K562 (cell line): ENCODE data around the gene DCHS2. TPM values are rescaled to one million over a fixed set of nuclear protein-coding genes. Genes with fewer than 3 reads are reported as not detected.
A peak's percentile ranks its signal among the peaks of the same experiment; 100 is the strongest.

Experiments used
- ATAC-seq: fragments of 200-7000 bp; cut with Tn5 transposase; 3 replicates; pipeline ENCODE4 v1.9.1; 2020; ENCODE audit warnings: moderate library complexity
- BruUV-seq: library from RNA; stranded (reverse); fragments of 400-500 nt; replicated peaks from 2 replicates; lab custom pipeline; 2021; lab: Mats Ljungman, UMichigan
- CTCF ChIA-PET: fragments of 300-600 bp; formaldehyde crosslinking; extraction: SDS; loops from one replicate; lab custom pipeline; 2021; ENCODE audit warnings: low intra/inter-chr PET ratio; lab: Yijun Ruan, JAX
- POLR2A ChIA-PET: fragments of 300-600, 350-650 bp; sonication (Branson Sonifier 250); formaldehyde crosslinking; extraction: SDS; loops from one replicate; lab custom pipeline; 2021; ENCODE audit warnings: antibody characterized with exemption, inconsistent platforms; lab: Yijun Ruan, JAX
- DNase-seq, 4 experiments: peaks; one replicate each; pipeline versions ENCODE4 v3.0.0 to v3.0.0-alpha.2; 2011 to 2018; ENCODE audit warnings: low spot score in 3 of 4, mixed read lengths in 3 of 4; ENCODE audit errors: extremely low read depth in 1 of 4
- FAIRE-seq: peaks from 2 replicates; lab custom pipeline; 2011; peaks lifted over from hg19 to GRCh38; lab: Jason Lieb, UNC
- H2AFZ ChIP-seq: 2 replicates; pipeline ENCODE4 v1.6.0; 2011; ENCODE audit warnings: low read depth, low read length, control low read depth, inconsistent platforms
- H3K27ac ChIP-seq: fragments of 200-600 bp; 3 replicates; pipeline ENCODE4 v1.8.0; 2011; ENCODE audit warnings: low read depth, mild to moderate bottlenecking, control low read depth, inconsistent platforms, low read length, moderate library complexity, mixed read lengths; ENCODE audit errors: extremely low read depth
- H3K27me3 ChIP-seq, 2 experiments: fragments of 300-600 bp in 1 of 2; 2 replicates in 1 of 2; 3 replicates in 1 of 2; pipeline versions ENCODE4 v1.6.0 to v1.8.0; 2011; ENCODE audit warnings: inconsistent platforms in 2 of 2, low read length in 2 of 2, mild to moderate bottlenecking in 1 of 2, mixed read lengths in 1 of 2, moderate library complexity in 1 of 2; ENCODE audit not compliant: control insufficient read depth in 2 of 2, insufficient read depth in 2 of 2
- H3K36me3 ChIP-seq: fragments of 300-600 bp; 3 replicates; pipeline ENCODE4 v1.8.0; 2011; ENCODE audit warnings: mild to moderate bottlenecking, low read length, inconsistent platforms; ENCODE audit not compliant: control insufficient read depth, insufficient read depth
- H3K4me1 ChIP-seq, 2 experiments: fragments of 200-600 bp in 1 of 2; replicated peaks in 1 of 2; 2 replicates in 1 of 2; 3 replicates in 1 of 2; pipeline versions ENCODE4 v1.5.1 to v1.8.0; 2011; ENCODE audit warnings: inconsistent platforms in 2 of 2, low read length in 2 of 2, mild to moderate bottlenecking in 1 of 2, mixed read lengths in 1 of 2, moderate library complexity in 1 of 2; ENCODE audit not compliant: control insufficient read depth in 2 of 2, insufficient read depth in 2 of 2
- H3K4me2 ChIP-seq: 2 replicates; pipeline ENCODE4 v1.6.1; 2011; ENCODE audit warnings: low read length, control low read depth, inconsistent platforms, mixed read lengths; ENCODE audit not compliant: insufficient read depth
- H3K4me3 ChIP-seq: fragments of 200-600 bp; sonication (generic), shearing (Covaris generic); 2 replicates; pipeline ENCODE4 v1.5.1; 2016; ENCODE audit warnings: control low read depth, inconsistent platforms
- H3K79me2 ChIP-seq: fragments of 200-600 bp; 3 replicates; pipeline ENCODE4 v1.8.0; 2011; ENCODE audit warnings: low read length, inconsistent platforms; ENCODE audit not compliant: control insufficient read depth, insufficient read depth
- H3K9ac ChIP-seq, 2 experiments: 2 replicates each; pipeline versions ENCODE4 v1.6.0 to v1.6.1; 2011; ENCODE audit warnings: low read depth in 2 of 2, low read length in 2 of 2, control low read depth in 1 of 2, inconsistent platforms in 1 of 2, mild to moderate bottlenecking in 1 of 2, mixed read lengths in 1 of 2; ENCODE audit not compliant: insufficient read depth in 1 of 2
- H3K9me1 ChIP-seq: one replicate; pipeline ENCODE4 v1.6.0; 2011; ENCODE audit warnings: inconsistent platforms, mild to moderate bottlenecking, low read length, moderate library complexity; ENCODE audit not compliant: control insufficient read depth, insufficient read depth
- H3K9me3 ChIP-seq: replicated peaks from 2 replicates; pipeline ENCODE4 v1.5.1; 2011; ENCODE audit warnings: low read depth, low read length, inconsistent platforms; ENCODE audit not compliant: control insufficient read depth, insufficient read depth
- H4K20me1 ChIP-seq: replicated peaks from 2 replicates; pipeline ENCODE4 v1.6.1; 2011; ENCODE audit warnings: low read length, inconsistent platforms, mixed read lengths; ENCODE audit not compliant: control insufficient read depth, insufficient read depth
- ARID2 ChIP-seq: fragments of 450-650 bp; IDR thresholded peaks from 2 replicates; pipeline ENCODE4 v1.6.1; 2017; ENCODE audit warnings: antibody characterized with exemption, mild to moderate bottlenecking
- BMI1 ChIP-seq: fragments of 150-350 bp; IDR thresholded peaks from 2 replicates; pipeline ENCODE4 v1.6.1; 2014; ENCODE audit warnings: low read length
- CHD4 ChIP-seq: fragments of 200-600 bp; sonication (generic); IDR thresholded peaks from 3 replicates; pipeline ENCODE4 v1.6.1; 2012; ENCODE audit warnings: low read depth, mild to moderate bottlenecking, mixed read lengths, low read length, inconsistent platforms; ENCODE audit not compliant: insufficient read depth, insufficient replicate concordance, poor library complexity, severe bottlenecking
- CTCF ChIP-seq, 3 experiments: IDR thresholded peaks in 2 of 3; conservative IDR thresholded peaks in 1 of 3; 2 replicates each; pipeline ENCODE4 v1.5.1; 2011 to 2012; ENCODE audit warnings: low read length in 3 of 3, mild to moderate bottlenecking in 3 of 3, control low read depth in 2 of 3, improper control_type of control experiment in 1 of 3, inconsistent platforms in 1 of 3, low read depth in 1 of 3, mixed read lengths in 1 of 3, moderate library complexity in 1 of 3; ENCODE audit not compliant: insufficient read depth in 2 of 3
- DEAF1 ChIP-seq: fragments of 450-650 bp; formaldehyde crosslinking; IDR thresholded peaks from 2 replicates; pipeline ENCODE4 v1.4.0; 2020; ENCODE audit warnings: mild to moderate bottlenecking, moderate library complexity
- EGR1 ChIP-seq: fragments of 450-650 bp; conservative IDR thresholded peaks from 2 replicates; pipeline ENCODE4 v1.6.1; 2017; ENCODE audit warnings: mild to moderate bottlenecking
- FOXP1 ChIP-seq: sonication (generic); formaldehyde crosslinking; IDR thresholded peaks from 2 replicates; pipeline ENCODE4 v1.8.0; 2022; ENCODE audit warnings: mild to moderate bottlenecking, missing genetic modification reagents
- MAFF ChIP-seq: IDR thresholded peaks from 2 replicates; pipeline ENCODE4 v1.6.1; 2012; ENCODE audit warnings: low read length, improper control_type of control experiment
- MAFK ChIP-seq: IDR thresholded peaks from 2 replicates; pipeline ENCODE4 v1.6.1; 2011; ENCODE audit warnings: low read length, improper control_type of control experiment
- MED1 ChIP-seq: sonication (generic); formaldehyde crosslinking; IDR thresholded peaks from 2 replicates; pipeline ENCODE4 v1.8.1; 2023; ENCODE audit warnings: missing genetic modification reagents, borderline replicate concordance
- MYNN ChIP-seq, 2 experiments: sonication (generic); formaldehyde crosslinking in 1 of 2; IDR thresholded peaks; 2 replicates each; pipeline versions ENCODE4 v1.5.0 to v1.6.1; 2016 to 2020; ENCODE audit warnings: antibody characterized with exemption in 1 of 2, missing genetic modification reagents in 1 of 2
- NEUROD1 ChIP-seq: fragments of 150-350 bp; IDR thresholded peaks from 2 replicates; pipeline ENCODE4 v1.6.1; 2014; ENCODE audit warnings: borderline replicate concordance, low read length, low read depth; ENCODE audit not compliant: partially characterized antibody
- NFATC3 ChIP-seq: fragments of 450-650 bp; IDR thresholded peaks from 2 replicates; pipeline ENCODE4 v1.6.1; 2017; ENCODE audit warnings: mild to moderate bottlenecking
- POLR2G ChIP-seq: fragments of 200-400 bp; formaldehyde crosslinking; IDR thresholded peaks from 2 replicates; pipeline ENCODE4 v1.6.1; 2017; ENCODE audit warnings: low read depth, mild to moderate bottlenecking, antibody characterized with exemption, low read length, moderate library complexity
- SAFB ChIP-seq: fragments of 200-400 bp; formaldehyde crosslinking; IDR thresholded peaks from 2 replicates; pipeline ENCODE4 v1.6.1; 2017; ENCODE audit warnings: low read depth, low read length, borderline replicate concordance
- THRA ChIP-seq: fragments of 450-650 bp; IDR thresholded peaks from 2 replicates; pipeline ENCODE4 v1.6.1; 2017; ENCODE audit warnings: mild to moderate bottlenecking, moderate library complexity
- ZNF140 ChIP-seq: fragments of 250-450 bp; sonication (Bioruptor Pico); IDR thresholded peaks from 2 replicates; pipeline ENCODE4 v1.8.0; 2021; ENCODE audit warnings: moderate library complexity, mild to moderate bottlenecking, inconsistent platforms
- ZNF263 ChIP-seq: sonication (generic); formaldehyde crosslinking; IDR thresholded peaks from 2 replicates; pipeline ENCODE4 v1.8.0; 2022; ENCODE audit warnings: mild to moderate bottlenecking, missing genetic modification reagents, borderline replicate concordance
- WGBS: fragments of 100-300 bp; shearing (Covaris generic); methylation state at CpG from one replicate; pipeline ENCODE4 v1.1.6; 2016; ENCODE audit warnings: low coverage, mixed read lengths; ENCODE audit not compliant: insufficient coverage; ENCODE audit errors: missing lambda C conversion rate; 5-methylcytosine and 5-hydroxymethylcytosine counted together
- in situ Hi-C: fragments of 300-500 bp; cut with MboI; formaldehyde crosslinking; loops from 4 replicates; pipeline ENCODE4 v1.15.0; 2018; ENCODE audit warnings: inconsistent platforms, mixed read lengths
- intact Hi-C: fragments of 100-400 bp; cut with micrococcal nuclease; formaldehyde crosslinking; loops from 2 replicates; pipeline ENCODE4 v1.14.2; 2022
- polyA plus RNA-seq, 8 experiments: library from polyadenylated mRNA; depleted of rRNA in 4 of 8; stranded (reverse) in 5 of 8; unstranded in 3 of 8; fragments of >200 nt; fragmentation: Nextera tagmentation in 2 of 8; fragmentation: Illumina TruSeq in 1 of 8; extraction: Ambion mirVana in 2 of 8; extraction: Trizol in 1 of 8; gene quantifications; 2 replicates each; pipeline versions ENCODE4 v1.2.1 to v1.2.3, GENCODE V29; 2011 to 2014; ENCODE audit warnings: inconsistent platforms in 1 of 8, missing spikeins in 1 of 8
- total RNA-seq, 7 experiments: library from RNA; depleted of rRNA in 6 of 7; stranded (reverse); fragments of >200 nt in 6 of 7; fragmentation: Illumina TruSeq in 2 of 7; extraction: Trizol in 2 of 7; gene quantifications; 2 replicates each; pipeline versions ENCODE4 v1.2.1 to v1.2.3, GENCODE V29; 2011 to 2021; ENCODE audit warnings: low replicate concordance in 1 of 7

The DCHS2 gene
- total and polyA plus RNA-seq, 9 of the 15 experiments (the other 6 are each of a cell fraction or from before 2014, with no cell fraction given) = 0.49 to 7.1 (median 5.3) TPM

- no peak for TF ChIP-seq MAFF
- TF ChIP-seq ZNF140 (CRISPR knock-in tag) = no peak
- no peak for TF ChIP-seq FOXP1
- no peak for TF ChIP-seq EGR1
- no peak for TF ChIP-seq BMI1
- no peak for TF ChIP-seq MAFK
These were observed 15.6 kb upstream of the DCHS2 start (continued) for GRCh38 chr4:154507156-154507555.

GRCh38 chr4:154506253-154506652, 14.7 kb upstream of the DCHS2 start:
- Histone ChIP-seq H2AFZ (0 out of 2 replicates have a peak overlapping the region, but pooled peaks have one; percentile 33), H3K4me2 (no peak overlapping the region), H3K9me3 (no peaks in the 10 kb centered on the region), H3K79me2 (no peaks in the 10 kb centered on the region), H3K36me3 (no peaks in the 10 kb centered on the region), H4K20me1 (no peaks in the 10 kb centered on the region), H3K4me3 (no peak overlapping the region), H3K9ac (no peak overlapping the region), H3K27ac (no peak overlapping the region), H3K4me1 (no peaks in the 10 kb centered on the region), H3K9me1 (no peaks in the 10 kb centered on the region), H3K27me3 (no peaks in the 10 kb centered on the region)
- in situ Hi-C loops (loop anchor here (5.0 kb wide), 1 partner anchor 169 kb away; no protein-coding TSS in a partner anchor), intact Hi-C loops (loop anchor here (1.0 to 2.0 kb wide), 4 partner anchors 89 to 177 kb away; no protein-coding TSS in a partner anchor)
- no TSS peak for BruUV-seq
- FAIRE-seq = peak; percentile 90
- POLR2A ChIA-PET = interaction anchor here (1.9 kb wide), 1 partner anchor 11 kb away, joined by 4 read pairs; no protein-coding TSS in a partner anchor
- WGBS = 9% methylated on average over 2 of the region's 2 CpGs
- CTCF ChIA-PET = interaction anchor here (0.6 to 2.6 kb wide), 5 partner anchors 105 to 177 kb away, joined by 3 to 24 read pairs (median 4); no protein-coding TSS in a partner anchor
- DNase-seq = peak; percentile 29 to 72 (median 42)
- peak; percentile 84 for ATAC-seq
- peak; percentile 80 for TF ChIP-seq ZNF263
- no peak for TF ChIP-seq MED1 (CRISPR knock-in tag)
- no peak for TF ChIP-seq NFATC3
- TF ChIP-seq MYNN (IDR thresholded peaks at IDR 0.05) = no peak
- no peak for TF ChIP-seq MYNN (CRISPR knock-in tag; IDR thresholded peaks at IDR 0.05)
- TF ChIP-seq POLR2G = no peak
- TF ChIP-seq DEAF1 = peak; percentile 57; the same call in 1 of the 2 replicates
- peak; percentile 74 for TF ChIP-seq ARID2
- TF ChIP-seq NEUROD1 = no peak
- no peak for TF ChIP-seq CHD4
- peak; percentile 62 to 81 (median 73) for TF ChIP-seq CTCF (IDR thresholded peaks at IDR 0.05 in 2 of 3, conservative IDR thresholded peaks at IDR 0.05 in 1 of 3; ENCODE audit: insufficient read depth in 2 of 3, low read depth in 1 of 3, low read length in 3 of 3)
- TF ChIP-seq SAFB = no peak
- TF ChIP-seq THRA = no peak
